Measurements from ENCODE around the gene PPP1R36.

- TF ChIP-seq CTCF (conservative IDR thresholded peaks at IDR 0.05) = no peak
- no peak for TF ChIP-seq EZH2 (IDR thresholded peaks at IDR 0.05; ENCODE audit: low read depth)
Observed at GRCh38 chr14:64563696-64564095, 13.9 kb downstream of the PPP1R36 start.

Data from PC-9 (cell line).